GM12873 (cell line): Measurements from ENCODE around the gene ACP5.

Experiments used
- TF ChIP-seq, protein P1 (sequence below): IDR thresholded peaks from 2 replicates; pipeline ENCODE4 v1.5.1; 2012; ENCODE audit warnings: low read depth, mild to moderate bottlenecking, moderate library complexity, low read length, control low read depth; ENCODE audit not compliant: insufficient read depth; ENCODE audit errors: missing control alignments

Gene ACP5

DNA sequence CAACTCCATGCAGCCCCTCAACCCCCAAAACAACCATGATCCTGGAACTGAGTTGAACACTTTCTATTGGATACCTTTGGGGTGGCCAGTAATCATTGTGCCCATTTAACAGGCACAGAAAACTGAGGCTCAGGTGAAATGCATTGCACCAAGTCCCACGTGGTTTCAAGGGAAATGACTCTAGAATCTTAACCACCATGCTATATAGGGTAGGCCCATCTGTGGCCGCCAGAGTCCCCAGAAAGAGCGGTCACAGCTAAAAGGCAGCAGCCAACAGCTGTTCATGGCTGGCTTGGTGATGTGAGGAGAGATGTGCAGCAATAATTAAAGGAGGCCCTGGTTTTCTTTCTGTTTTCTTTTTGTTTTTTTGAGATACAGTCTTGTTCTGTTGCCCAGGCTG, 36.2 kb downstream of the ACP5 start:
- TF ChIP-seq, protein P1, sequence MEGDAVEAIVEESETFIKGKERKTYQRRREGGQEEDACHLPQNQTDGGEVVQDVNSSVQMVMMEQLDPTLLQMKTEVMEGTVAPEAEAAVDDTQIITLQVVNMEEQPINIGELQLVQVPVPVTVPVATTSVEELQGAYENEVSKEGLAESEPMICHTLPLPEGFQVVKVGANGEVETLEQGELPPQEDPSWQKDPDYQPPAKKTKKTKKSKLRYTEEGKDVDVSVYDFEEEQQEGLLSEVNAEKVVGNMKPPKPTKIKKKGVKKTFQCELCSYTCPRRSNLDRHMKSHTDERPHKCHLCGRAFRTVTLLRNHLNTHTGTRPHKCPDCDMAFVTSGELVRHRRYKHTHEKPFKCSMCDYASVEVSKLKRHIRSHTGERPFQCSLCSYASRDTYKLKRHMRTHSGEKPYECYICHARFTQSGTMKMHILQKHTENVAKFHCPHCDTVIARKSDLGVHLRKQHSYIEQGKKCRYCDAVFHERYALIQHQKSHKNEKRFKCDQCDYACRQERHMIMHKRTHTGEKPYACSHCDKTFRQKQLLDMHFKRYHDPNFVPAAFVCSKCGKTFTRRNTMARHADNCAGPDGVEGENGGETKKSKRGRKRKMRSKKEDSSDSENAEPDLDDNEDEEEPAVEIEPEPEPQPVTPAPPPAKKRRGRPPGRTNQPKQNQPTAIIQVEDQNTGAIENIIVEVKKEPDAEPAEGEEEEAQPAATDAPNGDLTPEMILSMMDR = no peak

DNA sequence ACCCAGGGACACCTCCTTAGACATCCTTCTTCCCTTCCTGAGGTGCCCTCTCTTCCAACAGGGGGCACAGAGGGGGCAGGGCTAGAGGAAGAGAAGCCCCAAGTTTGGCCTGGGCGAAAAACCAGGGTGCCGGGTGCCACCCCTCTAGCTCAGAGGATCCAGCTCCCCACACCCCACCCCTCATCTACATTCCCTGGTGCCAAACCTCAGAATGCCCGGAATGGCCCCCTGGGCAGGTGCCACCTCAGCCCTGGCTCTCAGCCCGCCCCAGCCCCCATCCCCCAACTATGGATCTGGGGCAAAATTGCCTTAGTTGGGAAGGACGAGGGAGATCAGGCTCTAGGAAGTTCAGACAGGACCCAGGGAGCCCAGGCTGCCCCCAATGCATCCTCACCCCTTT, 36.8 kb downstream of the ACP5 start:
- TF ChIP-seq, protein P1 = no peak

DNA sequence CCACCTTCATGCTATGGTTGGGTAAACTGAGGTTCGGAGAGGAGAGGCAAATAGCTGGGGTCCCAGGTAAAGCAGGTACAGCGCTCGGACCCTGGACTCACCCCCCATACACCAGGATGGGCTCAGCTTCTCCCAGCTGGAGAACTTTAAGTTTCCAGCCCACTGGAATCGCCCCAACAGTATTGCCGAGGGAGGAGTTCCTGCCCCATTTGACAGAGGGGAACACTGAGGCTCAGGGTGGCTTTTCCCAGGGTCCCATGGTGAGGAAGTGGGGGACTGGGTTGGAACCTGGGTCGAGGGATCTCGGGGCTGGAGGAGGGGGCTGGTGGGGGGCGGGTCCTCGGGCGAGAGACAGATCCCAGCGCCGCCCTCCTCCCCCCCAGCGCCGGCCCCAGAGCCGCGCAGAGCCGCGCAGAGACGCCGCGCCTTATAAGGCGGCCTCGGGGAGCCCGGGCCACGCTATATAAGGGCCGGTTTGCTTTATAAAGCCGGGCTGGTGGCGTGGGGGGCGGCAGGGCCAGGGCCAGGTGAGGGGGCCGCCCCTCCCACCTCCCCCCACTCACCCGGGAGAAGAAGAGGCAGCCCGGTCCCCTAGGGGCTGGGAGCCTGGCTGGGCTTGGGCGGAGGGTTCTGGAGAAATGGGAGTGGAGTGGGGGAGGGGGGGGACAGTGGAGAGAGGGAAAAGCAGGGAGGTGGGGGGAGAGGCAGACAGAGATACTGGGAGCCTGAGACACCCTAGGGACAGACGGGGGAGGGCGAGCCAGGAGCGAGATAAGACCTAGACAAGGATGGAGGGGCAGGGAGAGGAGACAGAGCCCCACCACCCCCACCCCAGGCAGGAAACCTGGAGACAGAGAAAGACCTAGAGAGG, 37.7 kb downstream of the ACP5 start:
- TF ChIP-seq, protein P1 = no peak

DNA sequence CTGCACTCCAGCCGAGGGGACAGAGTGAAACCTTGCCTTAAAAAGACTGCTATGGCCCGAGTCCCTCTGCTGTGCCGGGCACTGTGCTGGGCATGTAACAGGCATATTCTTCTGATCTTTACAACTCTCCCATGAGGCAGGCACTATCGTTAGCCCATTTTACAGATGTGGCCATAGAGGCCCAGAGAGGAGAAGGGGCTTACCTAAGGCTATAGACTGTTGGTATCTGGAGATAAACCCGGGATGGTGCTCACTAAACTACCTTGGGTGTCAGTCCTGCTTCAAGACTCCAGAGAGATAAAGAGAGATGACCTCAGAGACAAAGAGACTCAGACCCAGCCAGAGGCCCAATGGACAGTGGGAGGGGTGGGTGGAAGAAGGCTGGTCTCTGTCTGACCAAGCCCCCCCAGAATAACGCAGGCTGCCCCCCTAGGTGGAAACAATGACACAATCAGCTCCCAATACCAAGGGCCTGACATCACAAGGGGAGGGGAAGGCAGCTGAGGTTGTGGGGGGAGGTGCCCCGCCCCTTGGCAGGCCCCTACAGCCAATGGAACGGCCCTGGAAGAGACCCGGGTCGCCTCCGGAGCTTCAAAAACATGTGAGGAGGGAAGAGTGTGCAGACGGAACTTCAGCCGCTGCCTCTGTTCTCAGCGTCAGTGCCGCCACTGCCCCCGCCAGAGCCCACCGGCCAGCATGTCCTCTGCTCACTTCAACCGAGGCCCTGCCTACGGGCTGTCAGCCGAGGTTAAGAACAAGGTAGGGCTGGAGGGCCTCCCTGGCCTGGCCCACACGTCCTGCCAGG, 39.0 kb downstream of the ACP5 start, which contains the start of gene CNN1:
Gene CNN1, plus strand, starts transcription at position 620 of the 805 bp plus-strand sequence. Its CDS starts 77 bp downstream, at position 697.
- TF ChIP-seq, protein P1 = no peak

DNA sequence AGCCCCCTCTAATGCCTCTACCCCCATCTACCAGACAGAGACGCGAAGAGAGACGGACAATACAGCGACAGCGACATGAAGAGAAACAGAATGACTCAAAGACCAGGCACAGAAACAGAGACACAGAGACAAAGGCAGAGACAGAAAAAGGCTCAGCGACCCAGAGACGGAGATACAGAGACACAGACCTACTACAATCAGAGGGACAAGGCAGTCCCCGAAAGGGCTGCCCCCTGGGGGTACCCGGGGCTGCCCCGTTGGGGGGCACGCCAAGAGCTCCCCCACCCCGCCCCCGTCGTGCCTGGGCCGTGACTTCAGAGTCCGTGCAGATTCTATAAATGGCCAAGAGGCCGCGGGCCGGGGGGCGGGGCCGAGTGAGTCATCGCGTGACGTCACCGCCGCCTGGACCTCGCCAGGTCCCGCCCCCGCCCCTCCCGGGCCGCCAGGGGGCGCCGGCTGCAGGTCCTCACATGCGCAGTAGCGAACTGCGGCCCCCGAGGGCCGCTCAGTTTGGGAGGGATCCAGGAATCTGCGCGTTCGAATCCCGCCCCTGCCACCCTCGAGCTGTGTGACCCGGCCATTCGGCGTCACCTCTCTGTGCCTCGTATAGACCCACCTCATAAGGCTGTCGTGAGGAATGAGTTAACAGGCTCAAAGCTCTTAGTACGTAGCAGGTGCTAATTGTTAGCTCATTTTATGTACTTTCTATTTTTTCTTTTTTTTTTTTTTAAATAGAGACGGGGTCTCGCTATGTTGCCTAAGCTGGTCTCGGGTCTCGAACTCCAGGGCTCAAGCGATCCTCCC, 41.5 kb downstream of the ACP5 start:
- TF ChIP-seq, protein P1 = peak; percentile 89

DNA sequence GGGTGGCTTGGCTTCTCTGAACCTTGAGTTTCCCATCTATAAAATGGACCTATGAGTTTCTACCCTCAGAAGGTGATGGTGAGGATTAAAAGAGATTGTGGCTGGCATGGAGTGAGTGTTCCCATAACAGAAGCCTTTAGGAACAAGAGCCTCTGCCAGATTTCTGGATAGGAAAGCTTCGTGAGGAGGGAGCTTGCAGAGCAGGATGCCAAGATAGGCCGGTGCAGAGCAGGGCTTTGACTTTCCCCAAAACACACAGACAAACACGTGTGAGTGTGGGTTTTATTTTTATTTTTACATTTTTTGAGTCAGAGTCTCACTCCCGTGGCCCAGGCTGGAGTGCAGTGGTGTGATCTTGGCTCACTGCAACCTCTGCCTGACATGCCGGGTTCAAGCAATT, 42.5 kb downstream of the ACP5 start:
- TF ChIP-seq, protein P1 = no peak
